Activated B cell treated with CpG ODN at 0.5 μM for 24 hours (primary cell): ENCODE results near the gene LPP. TPM values are rescaled to one million over a fixed set of nuclear protein-coding genes. Genes with fewer than 3 reads are reported as not detected.
A peak's percentile ranks its signal among the peaks of the same experiment; 100 is the strongest.

Source experiments
- ATAC-seq: fragments of 200-7000 bp; cut with Tn5 transposase; one replicate; pipeline ENCODE4 v1.10.0; 2021; ENCODE audit warnings: low read depth, mild to moderate bottlenecking, moderate library complexity
- CTCF ChIA-PET: fragments of 350-600 bp; sonication (Branson Sonifier 250); formaldehyde crosslinking; loops from one replicate; lab custom pipeline; 2021; ENCODE audit warnings: antibody characterized with exemption; lab: Charles Lee
- POLR2A ChIA-PET: fragments of 350-600 bp; sonication (Branson Sonifier 250); formaldehyde crosslinking; loops from one replicate; lab custom pipeline; 2021; ENCODE audit warnings: antibody characterized with exemption; lab: Charles Lee
- DNase-seq: peaks from one replicate; pipeline ENCODE4 v3.0.0; 2022
- H3K27ac Mint-ChIP-seq: one replicate; pipeline ENCODE4 v1.8.0; 2020; ENCODE audit warnings: mixed read lengths
- H3K27me3 Mint-ChIP-seq: one replicate; pipeline ENCODE4 v1.8.0; 2021; ENCODE audit warnings: mixed read lengths
- H3K36me3 Mint-ChIP-seq: one replicate; pipeline ENCODE4 v1.8.0; 2021; ENCODE audit warnings: low read depth, mixed read lengths
- H3K4me1 Mint-ChIP-seq: one replicate; pipeline ENCODE4 v1.8.0; 2021; ENCODE audit warnings: mixed read lengths
- H3K4me3 Mint-ChIP-seq: one replicate; pipeline ENCODE4 v1.8.0; 2020; ENCODE audit warnings: mild to moderate bottlenecking, mixed read lengths
- H3K9me3 Mint-ChIP-seq: one replicate; pipeline ENCODE4 v1.8.0; 2020; ENCODE audit warnings: mixed read lengths
- intact Hi-C: fragments of 100-400 bp; cut with micrococcal nuclease; formaldehyde crosslinking; loops from one replicate; pipeline ENCODE4 v1.15.1; 2024
- total RNA-seq: library from RNA; stranded (reverse); gene quantifications from 2 replicates; pipeline ENCODE4 v1.2.3, GENCODE V29; 2022
- TF ChIP-seq, protein P1 (sequence below): fragments of 200-600 bp; IDR thresholded peaks from one replicate; pipeline ENCODE4 v1.8.0; 2022; ENCODE audit warnings: antibody characterized with exemption, mild to moderate bottlenecking

LPP gene
- total RNA-seq, 1 donor from 2014 or later, result 60.1 TPM

GRCh38 chr3:188583341-188584161 is 429.6 kb downstream of the LPP start:
- DNase-seq (no peak), ATAC-seq (peak; percentile 48)
- Mint-ChIP-seq H3K4me1 (peaks cover 33% of the 10 kb centered on the region), H3K4me3 (no peak overlapping the region), H3K36me3 (peaks cover 8% of the 10 kb centered on the region), H3K27ac (no peak overlapping the region), H3K27me3 (no peaks in the 10 kb centered on the region), H3K9me3 (no peaks in the 10 kb centered on the region)
- TF ChIP-seq, protein P1, sequence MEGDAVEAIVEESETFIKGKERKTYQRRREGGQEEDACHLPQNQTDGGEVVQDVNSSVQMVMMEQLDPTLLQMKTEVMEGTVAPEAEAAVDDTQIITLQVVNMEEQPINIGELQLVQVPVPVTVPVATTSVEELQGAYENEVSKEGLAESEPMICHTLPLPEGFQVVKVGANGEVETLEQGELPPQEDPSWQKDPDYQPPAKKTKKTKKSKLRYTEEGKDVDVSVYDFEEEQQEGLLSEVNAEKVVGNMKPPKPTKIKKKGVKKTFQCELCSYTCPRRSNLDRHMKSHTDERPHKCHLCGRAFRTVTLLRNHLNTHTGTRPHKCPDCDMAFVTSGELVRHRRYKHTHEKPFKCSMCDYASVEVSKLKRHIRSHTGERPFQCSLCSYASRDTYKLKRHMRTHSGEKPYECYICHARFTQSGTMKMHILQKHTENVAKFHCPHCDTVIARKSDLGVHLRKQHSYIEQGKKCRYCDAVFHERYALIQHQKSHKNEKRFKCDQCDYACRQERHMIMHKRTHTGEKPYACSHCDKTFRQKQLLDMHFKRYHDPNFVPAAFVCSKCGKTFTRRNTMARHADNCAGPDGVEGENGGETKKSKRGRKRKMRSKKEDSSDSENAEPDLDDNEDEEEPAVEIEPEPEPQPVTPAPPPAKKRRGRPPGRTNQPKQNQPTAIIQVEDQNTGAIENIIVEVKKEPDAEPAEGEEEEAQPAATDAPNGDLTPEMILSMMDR, result no peak
- ChIA-PET CTCF (interaction anchor here (0.8 to 2.9 kb wide), 10 partner anchors 10 to 844 kb away, joined by 3 to 45 read pairs (median 4); no protein-coding TSS in a partner anchor), POLR2A (interaction anchor here (0.6 to 3.6 kb wide), 37 partner anchors 9 to 845 kb away, joined by 3 to 26 read pairs (median 4); partner anchors contain the start of genes BCL6 and LPP)
- intact Hi-C loops, result loop anchor here (1.0 to 5.0 kb wide), 16 partner anchors 23 to 841 kb away; partner anchors contain the start of genes BCL6 and LPP

DNA sequence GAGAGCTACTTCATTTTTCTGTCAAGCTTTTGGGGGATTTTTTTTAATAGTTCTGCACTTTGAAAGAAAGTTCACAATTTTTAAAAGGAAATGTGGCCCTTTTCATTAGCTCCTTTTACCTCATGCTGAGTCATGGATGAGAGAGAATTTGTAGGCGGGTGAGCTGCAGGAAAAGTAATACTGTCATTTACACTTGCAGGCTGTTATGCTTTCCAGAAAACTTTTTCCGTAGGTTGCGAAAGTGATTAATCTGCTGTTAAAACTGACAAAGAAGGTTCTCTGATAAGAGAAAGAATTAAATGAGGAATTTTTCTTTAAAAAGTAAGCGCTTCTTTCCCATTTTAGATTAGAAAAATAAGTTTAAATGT is 430.2 kb downstream of the LPP start:
- Mint-ChIP-seq H3K36me3 (peaks cover 3% of the 10 kb centered on the region), H3K9me3 (no peaks in the 10 kb centered on the region), H3K27ac (no peak overlapping the region), H3K4me1 (peaks cover 31% of the 10 kb centered on the region), H3K27me3 (no peaks in the 10 kb centered on the region), H3K4me3 (no peak overlapping the region)
- TF ChIP-seq, protein P1, result no peak
- ChIA-PET POLR2A (interaction anchor here (0.6 to 3.6 kb wide), 34 partner anchors 9 to 846 kb away, joined by 3 to 26 read pairs (median 4); partner anchors contain the start of genes BCL6 and LPP), CTCF (interaction anchor here (0.8 to 2.9 kb wide), 10 partner anchors 10 to 844 kb away, joined by 3 to 45 read pairs (median 4); no protein-coding TSS in a partner anchor)
- peak; percentile 8 for ATAC-seq
- DNase-seq, result no peak
- intact Hi-C loops, result loop anchor here (1.0 to 5.0 kb wide), 10 partner anchors 23 to 842 kb away; no protein-coding TSS in a partner anchor

GRCh38 chr3:188584958-188585689 is 431.2 kb downstream of the LPP start:
- DNase-seq, result no peak
- ChIA-PET POLR2A (interaction anchor here (0.5 to 3.6 kb wide), 21 partner anchors 11 to 847 kb away, joined by 3 to 26 read pairs (median 7); partner anchors contain the start of genes BCL6 and LPP), CTCF (interaction anchor here (0.6 to 2.9 kb wide), 13 partner anchors 13 to 845 kb away, joined by 3 to 45 read pairs (median 3); partner anchors contain the start of gene BCL6)
- Mint-ChIP-seq H3K4me1 (peaks cover 34% of the 10 kb centered on the region), H3K27ac (no peak overlapping the region), H3K36me3 (peaks cover 3% of the 10 kb centered on the region), H3K9me3 (no peaks in the 10 kb centered on the region), H3K4me3 (no peak overlapping the region), H3K27me3 (no peaks in the 10 kb centered on the region)
- intact Hi-C loops, result loop anchor here (1.0 to 5.0 kb wide), 10 partner anchors 22 to 843 kb away; no protein-coding TSS in a partner anchor
- TF ChIP-seq, protein P1, result no peak
- ATAC-seq, result no peak

DNA sequence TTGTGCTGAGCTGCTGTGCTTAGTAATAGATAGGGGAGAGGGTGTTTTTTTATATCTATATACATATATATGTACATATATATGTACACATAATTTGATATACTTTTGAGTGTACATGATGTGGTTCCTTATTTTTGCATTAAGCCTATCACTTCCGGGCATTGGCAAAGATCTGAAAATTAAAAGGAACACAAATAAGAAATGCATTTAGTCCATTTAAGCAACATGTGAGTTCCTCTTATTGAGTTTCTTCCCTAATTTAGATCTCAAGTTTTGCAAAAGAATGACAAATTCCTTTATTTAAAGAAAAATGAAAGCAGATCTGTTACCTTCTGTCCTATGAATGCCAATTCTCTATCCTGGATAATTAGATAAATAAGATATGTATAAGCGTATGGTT is 435.1 kb downstream of the LPP start:
- intact Hi-C loops, result no loop called here
- CTCF ChIA-PET, result interaction anchor here (0.9 to 2.4 kb wide), 2 partner anchors 364 to 848 kb away, joined by 3 to 9 read pairs; no protein-coding TSS in a partner anchor
- TF ChIP-seq, protein P1, result no peak

More for the DNA sequence above, 435.1 kb downstream of the LPP start:
- DNase-seq (no peak), ATAC-seq (no peak)
- Mint-ChIP-seq H3K4me3 (no peak overlapping the region), H3K27me3 (no peaks in the 10 kb centered on the region), H3K9me3 (no peaks in the 10 kb centered on the region), H3K4me1 (peaks cover 36% of the 10 kb centered on the region), H3K27ac (no peak overlapping the region), H3K36me3 (no peaks in the 10 kb centered on the region)
- POLR2A ChIA-PET, result interaction anchor here (0.8 to 1.0 kb wide), 3 partner anchors 99 to 838 kb away, joined by 3 to 5 read pairs (median 4); no protein-coding TSS in a partner anchor
